Measurements from ENCODE around the gene NOS1AP.

The NOS1AP gene

GRCh38 chr1:162373541-162374260 is 304.2 kb downstream of the NOS1AP start:
- DNase-seq = no peak

GRCh38 chr1:162374406-162374805 is 304.9 kb downstream of the NOS1AP start:
- DNase-seq = no peak

- no peak for DNase-seq
Observed at GRCh38 chr1:162375463-162375862, 306.0 kb downstream of the NOS1AP start.

- DNase-seq = no peak
Observed at GRCh38 chr1:162376691-162377090, 307.2 kb downstream of the NOS1AP start, which contains the start of gene SPATA46. Gene SPATA46 (minus strand): TSS chr1:162376854. CDS start chr1:162376790, 64 bp downstream.

GRCh38 chr1:162380061-162380846 is 310.8 kb downstream of the NOS1AP start:
- no peak for DNase-seq

GRCh38 chr1:162381383-162381782 is 311.9 kb downstream of the NOS1AP start, which contains the start of gene C1orf226:
Gene C1orf226 (plus strand): TSS chr1:162381728. CDS start chr1:162381902, 174 bp downstream.
- no peak for DNase-seq

GRCh38 chr1:162381941-162382750 is 312.7 kb downstream of the NOS1AP start:
- DNase-seq = no peak

GRCh38 chr1:162383091-162383490 is 313.6 kb downstream of the NOS1AP start:
- DNase-seq = no peak

- DNase-seq = no peak
Observed at GRCh38 chr1:162383516-162383915, 314.0 kb downstream of the NOS1AP start.

- no peak for DNase-seq
Observed at GRCh38 chr1:162384116-162384515, 314.6 kb downstream of the NOS1AP start.

GRCh38 chr1:162384601-162385279 is 315.2 kb downstream of the NOS1AP start:
- no peak for DNase-seq

- no peak for DNase-seq
Observed at GRCh38 chr1:162385280-162385623, 315.8 kb downstream of the NOS1AP start.

GRCh38 chr1:162385702-162386101 is 316.2 kb downstream of the NOS1AP start:
- DNase-seq = no peak

- no peak for DNase-seq
Observed at GRCh38 chr1:162386292-162387225, 317.1 kb downstream of the NOS1AP start.

- no peak for DNase-seq
Observed at GRCh38 chr1:162387226-162388082, 318.0 kb downstream of the NOS1AP start.

GRCh38 chr1:162388083-162388594 is 318.6 kb downstream of the NOS1AP start:
- DNase-seq = no peak

GRCh38 chr1:162388615-162389014 is 319.1 kb downstream of the NOS1AP start:
- DNase-seq = no peak

GRCh38 chr1:162389021-162389818 is 319.7 kb downstream of the NOS1AP start:
- DNase-seq = no peak

- DNase-seq = no peak
Observed at GRCh38 chr1:162389971-162390370, 320.5 kb downstream of the NOS1AP start.

Data from NCI-H1436 (cell line).